Measurements from ENCODE around the gene VAT1L. TPM values are rescaled to one million over a fixed set of nuclear protein-coding genes. Genes with fewer than 3 reads are reported as not detected.

Gene VAT1L
- total RNA-seq, 1 donor from 2014 or later: 0.67 TPM

DNA sequence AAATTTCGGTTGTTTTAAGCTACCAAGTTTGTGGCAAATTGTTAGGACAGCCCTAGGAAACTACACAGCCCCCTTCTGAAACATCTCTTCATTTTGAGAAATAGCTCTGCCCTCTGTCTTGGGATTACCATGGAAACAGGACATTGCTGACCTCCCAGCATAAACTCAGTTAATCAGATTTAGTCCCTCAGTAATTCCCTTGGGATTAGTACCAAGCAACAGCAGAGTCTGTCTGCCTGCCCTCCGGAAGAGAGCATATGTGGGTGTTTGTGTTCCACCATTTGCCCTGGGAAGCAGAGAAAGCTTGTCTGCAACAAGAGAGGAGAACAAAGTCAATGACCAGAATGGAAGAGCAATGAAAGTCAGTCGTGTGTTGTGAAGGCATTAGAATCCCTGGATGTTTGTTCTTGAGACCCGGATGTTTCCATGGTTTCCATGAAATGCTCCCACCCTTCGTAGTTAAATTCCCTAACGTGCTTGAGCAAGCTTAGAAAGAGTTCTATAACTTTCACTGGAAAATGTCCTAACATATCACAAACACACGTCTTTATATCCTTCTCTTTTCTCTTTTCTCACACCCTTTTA, 39.9 kb upstream of the VAT1L start:
- peaks cover 14% of the 10 kb centered on the region for H3K27me3 Mint-ChIP-seq
- TF ChIP-seq, protein P1, sequence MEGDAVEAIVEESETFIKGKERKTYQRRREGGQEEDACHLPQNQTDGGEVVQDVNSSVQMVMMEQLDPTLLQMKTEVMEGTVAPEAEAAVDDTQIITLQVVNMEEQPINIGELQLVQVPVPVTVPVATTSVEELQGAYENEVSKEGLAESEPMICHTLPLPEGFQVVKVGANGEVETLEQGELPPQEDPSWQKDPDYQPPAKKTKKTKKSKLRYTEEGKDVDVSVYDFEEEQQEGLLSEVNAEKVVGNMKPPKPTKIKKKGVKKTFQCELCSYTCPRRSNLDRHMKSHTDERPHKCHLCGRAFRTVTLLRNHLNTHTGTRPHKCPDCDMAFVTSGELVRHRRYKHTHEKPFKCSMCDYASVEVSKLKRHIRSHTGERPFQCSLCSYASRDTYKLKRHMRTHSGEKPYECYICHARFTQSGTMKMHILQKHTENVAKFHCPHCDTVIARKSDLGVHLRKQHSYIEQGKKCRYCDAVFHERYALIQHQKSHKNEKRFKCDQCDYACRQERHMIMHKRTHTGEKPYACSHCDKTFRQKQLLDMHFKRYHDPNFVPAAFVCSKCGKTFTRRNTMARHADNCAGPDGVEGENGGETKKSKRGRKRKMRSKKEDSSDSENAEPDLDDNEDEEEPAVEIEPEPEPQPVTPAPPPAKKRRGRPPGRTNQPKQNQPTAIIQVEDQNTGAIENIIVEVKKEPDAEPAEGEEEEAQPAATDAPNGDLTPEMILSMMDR (IDR thresholded peaks at IDR 0.05; ENCODE audit: unreplicated experiment): no peak

DNA sequence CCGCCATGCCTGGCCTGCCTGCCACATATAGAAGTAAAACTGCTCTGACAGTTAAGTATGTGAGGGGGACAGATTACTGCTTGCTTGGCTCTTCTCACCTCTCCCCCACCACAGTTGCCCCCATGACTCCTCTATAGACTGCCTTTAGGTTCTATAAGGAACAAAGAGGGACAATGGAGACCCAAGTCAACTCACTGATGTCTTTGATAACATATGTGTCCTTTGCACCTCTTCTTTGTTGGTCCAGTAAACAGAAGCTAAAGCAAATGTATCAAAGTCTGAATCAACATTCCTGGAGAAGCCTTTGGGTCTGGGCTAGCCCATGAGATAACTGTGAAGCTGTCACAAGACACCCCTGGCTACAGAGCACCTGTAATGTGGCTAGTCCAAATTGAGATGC, 38.9 kb upstream of the VAT1L start:
- no peak for DNase-seq (ENCODE audit: low spot score, unreplicated experiment)
- TF ChIP-seq, protein P1 (IDR thresholded peaks at IDR 0.05; ENCODE audit: unreplicated experiment): no peak
- Mint-ChIP-seq H3K27me3 (peaks cover 18% of the 10 kb centered on the region), H3K4me3 (ENCODE audit: low read depth) (no peak overlapping the region), H3K4me1 (ENCODE audit: low read depth) (no peaks in the 10 kb centered on the region), H3K36me3 (ENCODE audit: insufficient read depth) (no peaks in the 10 kb centered on the region), H3K9me3 (ENCODE audit: low read depth) (no peaks in the 10 kb centered on the region), H3K27ac (no peak overlapping the region)

More for the DNA sequence above, 39.9 kb upstream of the VAT1L start:
- H3K27ac Mint-ChIP-seq: no peak overlapping the region
- H3K9me3 Mint-ChIP-seq (ENCODE audit: low read depth): no peaks in the 10 kb centered on the region
- no peaks in the 10 kb centered on the region for H3K36me3 Mint-ChIP-seq (ENCODE audit: insufficient read depth)
- H3K4me1 Mint-ChIP-seq (ENCODE audit: low read depth): no peaks in the 10 kb centered on the region
- DNase-seq (ENCODE audit: low spot score, unreplicated experiment): no peak
- no peak overlapping the region for H3K4me3 Mint-ChIP-seq (ENCODE audit: low read depth)

DNA sequence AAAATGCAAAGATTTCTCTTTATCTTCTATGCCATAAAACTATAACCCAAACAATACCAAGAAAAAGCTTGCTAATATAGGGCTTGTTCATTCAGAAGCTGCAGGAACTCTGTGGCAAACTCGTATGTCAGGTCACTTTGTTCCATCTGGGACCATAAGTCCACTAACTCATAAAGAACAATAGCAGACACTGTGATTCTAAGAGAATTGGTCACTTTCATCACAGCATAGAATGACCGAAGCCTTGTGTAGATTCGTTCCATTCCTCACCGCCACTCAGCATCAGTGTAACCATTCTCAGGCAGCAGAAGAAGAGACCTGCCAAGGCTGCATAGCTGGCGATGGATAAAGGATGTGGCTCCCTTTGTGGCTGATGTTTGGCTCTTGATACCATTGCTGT, 30.3 kb upstream of the VAT1L start:
- DNase-seq (ENCODE audit: low spot score, unreplicated experiment): no peak
- Mint-ChIP-seq H3K4me3 (ENCODE audit: low read depth) (no peak overlapping the region), H3K9me3 (ENCODE audit: low read depth) (no peaks in the 10 kb centered on the region), H3K36me3 (ENCODE audit: insufficient read depth) (no peaks in the 10 kb centered on the region), H3K27ac (no peak overlapping the region), H3K27me3 (peaks cover 7% of the 10 kb centered on the region), H3K4me1 (ENCODE audit: low read depth) (peaks cover 2% of the 10 kb centered on the region)
- TF ChIP-seq, protein P1 (IDR thresholded peaks at IDR 0.05; ENCODE audit: unreplicated experiment): no peak

DNA sequence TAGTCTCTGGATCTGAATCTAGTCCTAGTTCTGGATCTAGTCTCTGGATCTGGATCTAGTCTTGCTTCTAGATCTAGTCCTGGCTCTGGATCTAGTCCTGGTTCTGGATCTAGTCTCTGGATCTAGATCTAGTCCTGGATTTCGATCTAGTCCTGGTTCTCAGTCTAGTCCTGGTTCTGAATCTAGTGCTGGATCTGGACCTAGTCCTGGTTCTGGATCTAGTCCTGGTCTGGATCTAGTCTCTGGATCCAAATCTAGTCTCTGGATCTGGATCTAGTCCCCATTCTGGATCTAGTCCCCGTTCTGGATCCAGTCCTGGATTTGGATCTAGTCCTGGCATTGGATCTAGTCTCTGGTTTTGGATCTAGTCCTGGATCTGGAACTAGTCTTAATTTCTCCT, 29.9 kb upstream of the VAT1L start:
- Mint-ChIP-seq H3K27me3 (peaks cover 5% of the 10 kb centered on the region), H3K4me3 (ENCODE audit: low read depth) (no peak overlapping the region), H3K9me3 (ENCODE audit: low read depth) (no peaks in the 10 kb centered on the region), H3K27ac (no peak overlapping the region), H3K4me1 (ENCODE audit: low read depth) (peaks cover 2% of the 10 kb centered on the region), H3K36me3 (ENCODE audit: insufficient read depth) (no peaks in the 10 kb centered on the region)
- TF ChIP-seq, protein P1 (IDR thresholded peaks at IDR 0.05; ENCODE audit: unreplicated experiment): no peak
- DNase-seq (ENCODE audit: low spot score, unreplicated experiment): no peak

DNA sequence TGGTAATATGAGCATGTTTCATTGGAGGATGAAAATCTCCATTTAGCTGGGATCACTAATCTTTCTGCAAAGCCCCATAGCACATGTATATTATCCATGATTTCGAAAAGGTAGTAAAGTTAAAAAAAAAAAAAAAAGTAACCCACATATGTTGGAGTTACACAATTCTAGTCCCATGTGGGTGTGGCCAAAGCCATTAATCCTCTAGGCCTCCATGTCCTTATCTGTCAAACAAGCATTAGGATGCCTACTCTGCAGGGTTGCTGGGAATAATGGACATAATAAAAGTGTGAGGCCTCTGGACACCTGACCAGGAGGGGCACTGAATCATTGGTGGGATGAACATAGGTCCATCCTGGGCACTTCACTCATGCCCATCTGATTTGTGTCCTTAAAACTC, 29.2 kb upstream of the VAT1L start:
- Mint-ChIP-seq H3K4me1 (ENCODE audit: low read depth) (peaks cover 2% of the 10 kb centered on the region), H3K36me3 (ENCODE audit: insufficient read depth) (no peaks in the 10 kb centered on the region), H3K27ac (no peak overlapping the region), H3K27me3 (no peaks in the 10 kb centered on the region), H3K4me3 (ENCODE audit: low read depth) (no peak overlapping the region), H3K9me3 (ENCODE audit: low read depth) (no peaks in the 10 kb centered on the region)
- TF ChIP-seq, protein P1 (IDR thresholded peaks at IDR 0.05; ENCODE audit: unreplicated experiment): no peak
- no peak for DNase-seq (ENCODE audit: low spot score, unreplicated experiment)
